ENCODE data around the gene NCKAP5L. TPM values are rescaled to one million over a fixed set of nuclear protein-coding genes. Genes with fewer than 3 reads are reported as not detected.

NCKAP5L gene
- total and polyA plus RNA-seq, 2 donors (not counting 3 experiments of a cell fraction or from before 2014, with no cell fraction given), result 17.4 to 46.1 TPM

DNA sequence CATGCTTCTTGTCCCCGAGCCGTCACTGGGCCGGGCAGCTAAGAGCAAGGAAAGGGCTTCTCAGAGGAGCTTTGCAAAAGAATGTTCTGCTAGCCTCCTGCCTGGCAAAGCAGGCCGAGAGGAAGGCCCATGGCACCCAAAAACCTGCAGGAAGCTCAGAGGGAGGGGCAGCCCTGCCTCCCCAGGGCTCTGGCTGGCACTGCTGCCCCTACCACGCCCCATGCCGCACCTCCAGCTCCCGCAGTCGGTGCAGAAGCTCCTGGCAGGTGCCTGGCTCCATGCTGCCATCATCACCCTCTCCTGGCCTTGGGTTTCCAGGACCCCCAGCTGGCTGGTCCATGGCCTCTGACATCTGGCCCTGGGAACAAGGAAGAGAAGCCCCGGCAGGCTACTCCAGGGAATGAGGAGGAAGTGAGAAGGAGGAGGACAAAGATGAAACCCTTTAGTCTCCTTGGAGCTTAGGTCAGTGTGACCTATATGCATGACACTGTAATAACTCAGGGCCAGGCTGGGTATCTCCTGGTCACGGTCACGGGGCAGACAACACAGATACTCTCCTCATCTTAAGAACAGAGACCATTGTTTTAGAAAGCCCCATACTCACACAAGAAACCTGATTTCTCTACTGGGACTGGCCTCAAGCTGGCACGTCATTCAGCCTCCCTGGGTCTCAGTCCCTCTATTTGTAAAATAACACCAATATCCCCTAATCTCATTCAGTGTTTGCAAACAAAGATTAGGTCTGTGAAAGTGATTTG is 24.3 kb downstream of the NCKAP5L start:
- no peaks in the 10 kb centered on the region for H3K9me3 ChIP-seq (replicated peaks; ENCODE audit: control insufficient read depth, insufficient read depth, low read length)
- no peaks in the 10 kb centered on the region for H3K79me2 ChIP-seq (ENCODE audit: control insufficient read depth, insufficient read depth, low read length)
- H3K27ac ChIP-seq (ENCODE audit: insufficient read depth, low read depth, low read length), result no peak overlapping the region
- H3K9me1 ChIP-seq (replicated peaks; ENCODE audit: control insufficient read depth, extremely low read depth, insufficient read depth, low read length), result no peaks in the 10 kb centered on the region
- no peak for DNase-seq (ENCODE audit: low read depth, low spot score)
- no peak overlapping the region for H3K9ac ChIP-seq (replicated peaks; ENCODE audit: extremely low read depth, insufficient read depth, low read length)
- no peak overlapping the region for H2AFZ ChIP-seq (ENCODE audit: low read depth, low read length)
- FAIRE-seq, result no peak
- no peaks in the 10 kb centered on the region for H4K20me1 ChIP-seq (replicated peaks; ENCODE audit: control insufficient read depth, extremely low read depth, insufficient read depth, low read length)
- ChIA-PET POLR2A (no interaction called here), CTCF (interaction anchor here (1.2 to 1.9 kb wide), 3 partner anchors 9 to 47 kb away, joined by 3 to 8 read pairs (median 3); no protein-coding TSS in a partner anchor)
- no peaks in the 10 kb centered on the region for H3K27me3 ChIP-seq (ENCODE audit: control insufficient read depth in 2 of 2, insufficient read depth in 2 of 2, low read length in 2 of 2)
- dilution Hi-C loops (cut with MboI; ENCODE audit: extremely low pct_ligation_motif_present, low sequenced_read_pairs) (no loop called here), intact Hi-C loops (cut with micrococcal nuclease) (no loop called here)
- peaks cover 16 to 51% of the 10 kb centered on the region in 2 experiments for H3K36me3 ChIP-seq (ENCODE audit: control insufficient read depth in 2 of 2, extremely low read depth in 1 of 2, insufficient read depth in 2 of 2, low read length in 2 of 2)
- no peak overlapping the region for H3K4me3 ChIP-seq (replicated peaks in 1 of 3; ENCODE audit: insufficient read depth in 1 of 3, low read depth in 1 of 3, low read length in 3 of 3)
- no TSS peak for BruUV-seq (replicated peaks)
- no peaks in the 10 kb centered on the region for H3K4me1 ChIP-seq (ENCODE audit: control insufficient read depth, extremely low read depth, insufficient read depth, low read length)
- TF ChIP-seq GATA2 (IDR thresholded peaks at IDR 0.05; ENCODE audit: insufficient read depth, insufficient read length, low read depth, low read length) (no peak), MYC (IDR thresholded peaks at IDR 0.05; ENCODE audit: low read depth, low read length) (no peak), POLR2A (IDR thresholded peaks at IDR 0.05; ENCODE audit: low read depth, low read length) (no peak), POLR2AphosphoS5 (IDR thresholded peaks at IDR 0.05; ENCODE audit: insufficient read depth, low read depth, low read length) (no peak), EZH2 (IDR thresholded peaks at IDR 0.05; ENCODE audit: borderline replicate concordance, low read depth, low read length, severe bottlenecking) (no peak), JUN (IDR thresholded peaks at IDR 0.05; ENCODE audit: borderline replicate concordance, insufficient read depth, insufficient read length, low read depth) (no peak), FOS (IDR thresholded peaks at IDR 0.05; ENCODE audit: borderline replicate concordance, insufficient read depth, low read length) (no peak)
- TF ChIP-seq, protein P1, sequence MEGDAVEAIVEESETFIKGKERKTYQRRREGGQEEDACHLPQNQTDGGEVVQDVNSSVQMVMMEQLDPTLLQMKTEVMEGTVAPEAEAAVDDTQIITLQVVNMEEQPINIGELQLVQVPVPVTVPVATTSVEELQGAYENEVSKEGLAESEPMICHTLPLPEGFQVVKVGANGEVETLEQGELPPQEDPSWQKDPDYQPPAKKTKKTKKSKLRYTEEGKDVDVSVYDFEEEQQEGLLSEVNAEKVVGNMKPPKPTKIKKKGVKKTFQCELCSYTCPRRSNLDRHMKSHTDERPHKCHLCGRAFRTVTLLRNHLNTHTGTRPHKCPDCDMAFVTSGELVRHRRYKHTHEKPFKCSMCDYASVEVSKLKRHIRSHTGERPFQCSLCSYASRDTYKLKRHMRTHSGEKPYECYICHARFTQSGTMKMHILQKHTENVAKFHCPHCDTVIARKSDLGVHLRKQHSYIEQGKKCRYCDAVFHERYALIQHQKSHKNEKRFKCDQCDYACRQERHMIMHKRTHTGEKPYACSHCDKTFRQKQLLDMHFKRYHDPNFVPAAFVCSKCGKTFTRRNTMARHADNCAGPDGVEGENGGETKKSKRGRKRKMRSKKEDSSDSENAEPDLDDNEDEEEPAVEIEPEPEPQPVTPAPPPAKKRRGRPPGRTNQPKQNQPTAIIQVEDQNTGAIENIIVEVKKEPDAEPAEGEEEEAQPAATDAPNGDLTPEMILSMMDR (IDR thresholded peaks at IDR 0.05; ENCODE audit: extremely low read depth in 1 of 2, insufficient read depth in 1 of 2, low read depth in 1 of 2, low read length in 2 of 2), result no peak
- TF ChIP-seq, protein P2, sequence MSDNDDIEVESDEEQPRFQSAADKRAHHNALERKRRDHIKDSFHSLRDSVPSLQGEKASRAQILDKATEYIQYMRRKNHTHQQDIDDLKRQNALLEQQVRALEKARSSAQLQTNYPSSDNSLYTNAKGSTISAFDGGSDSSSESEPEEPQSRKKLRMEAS (IDR thresholded peaks at IDR 0.05; ENCODE audit: insufficient read depth, insufficient read length), result no peak
- H3K4me2 ChIP-seq (ENCODE audit: insufficient read depth, low read length), result no peak overlapping the region
